Stimulated activated CD4-positive, alpha-beta T cell treated with anti-CD3 and anti-CD28 coated beads, Interleukin-12 subunit alpha, Interleukin-12 subunit beta, amount 100 ng/mL, for 24 hours (primary cell): Measurements from ENCODE around the gene SNRK.

Source experiments
- DNase-seq, 2 experiments: peaks; one replicate each; pipeline ENCODE4 v3.0.0-alpha.2; 2020; ENCODE audit warnings: low read depth in 2 of 2

The SNRK gene

GRCh38 chr3:43286115-43286840, at the start of gene SNRK:
Gene SNRK, plus strand, starts transcription at chr3:43286540. Its CDS starts 16,664 bp downstream, at chr3:43303204.
- peak; percentile 83 to 84 for DNase-seq

- no peak for DNase-seq
Measured at GRCh38 chr3:43238801-43239200, 47.5 kb upstream of the SNRK start.

GRCh38 chr3:43239755-43240154, 46.6 kb upstream of the SNRK start:
- no peak for DNase-seq

- DNase-seq: no peak
Measured at GRCh38 chr3:43243590-43244587, 42.5 kb upstream of the SNRK start.

GRCh38 chr3:43244694-43245093, 41.6 kb upstream of the SNRK start:
- no peak for DNase-seq

GRCh38 chr3:43246976-43247375, 39.4 kb upstream of the SNRK start:
- no peak for DNase-seq

- no peak for DNase-seq
Measured at GRCh38 chr3:43247561-43248184, 38.7 kb upstream of the SNRK start.

- DNase-seq: no peak
Measured at GRCh38 chr3:43248185-43248583, 38.2 kb upstream of the SNRK start.

- no peak for DNase-seq
Measured at GRCh38 chr3:43248973-43249372, 37.4 kb upstream of the SNRK start.

- no peak for DNase-seq
Measured at GRCh38 chr3:43249405-43249804, 36.9 kb upstream of the SNRK start.

- DNase-seq: no peak
Measured at GRCh38 chr3:43253294-43253693, 33.0 kb upstream of the SNRK start.

GRCh38 chr3:43254125-43254524, 32.2 kb upstream of the SNRK start:
- no peak for DNase-seq

- no peak for DNase-seq
Measured at GRCh38 chr3:43255662-43256061, 30.7 kb upstream of the SNRK start.

GRCh38 chr3:43256714-43257461, 29.5 kb upstream of the SNRK start:
- no peak for DNase-seq

GRCh38 chr3:43257850-43258249, 28.5 kb upstream of the SNRK start:
- DNase-seq: no peak

GRCh38 chr3:43259626-43260025, 26.7 kb upstream of the SNRK start:
- no peak for DNase-seq

- DNase-seq: no peak
Measured at GRCh38 chr3:43260412-43260811, 25.9 kb upstream of the SNRK start.

GRCh38 chr3:43262194-43262593, 24.1 kb upstream of the SNRK start:
- DNase-seq: no peak

GRCh38 chr3:43266451-43266850, 19.9 kb upstream of the SNRK start:
- no peak for DNase-seq

- DNase-seq: no peak
Measured at GRCh38 chr3:43266995-43267394, 19.3 kb upstream of the SNRK start.

GRCh38 chr3:43268636-43269035, 17.7 kb upstream of the SNRK start:
- no peak for DNase-seq

- DNase-seq: no peak
Measured at GRCh38 chr3:43270078-43270477, 16.3 kb upstream of the SNRK start.
